Liver (tissue), 3 donors: Measurements from ENCODE around the gene HSFX1.

ENCODE experiments used
- FOXA1 ChIP-seq: IDR thresholded peaks from 2 replicates; pipeline ENCODE4 v1.6.1; 2016; ENCODE audit warnings: antibody characterized with exemption
- JUND ChIP-seq, 2 donors: IDR thresholded peaks; 2 replicates each; pipeline ENCODE4 v1.6.1; 2016; ENCODE audit warnings: antibody characterized with exemption in 2 of 2
- RXRA ChIP-seq, 2 donors: IDR thresholded peaks; 2 replicates each; pipeline ENCODE4 v1.6.1; 2017 to 2018; ENCODE audit warnings: antibody characterized with exemption in 2 of 2, mild to moderate bottlenecking in 1 of 2
- TF ChIP-seq, protein P1 (sequence below): fragments of 150-350 bp; IDR thresholded peaks from 2 replicates; pipeline ENCODE4 v1.5.1; 2017; ENCODE audit warnings: improper control_type of control experiment, low read depth, low read length; ENCODE audit not compliant: missing input control
- donor health status: healthy.
- donor health status: healthy.

DNA sequence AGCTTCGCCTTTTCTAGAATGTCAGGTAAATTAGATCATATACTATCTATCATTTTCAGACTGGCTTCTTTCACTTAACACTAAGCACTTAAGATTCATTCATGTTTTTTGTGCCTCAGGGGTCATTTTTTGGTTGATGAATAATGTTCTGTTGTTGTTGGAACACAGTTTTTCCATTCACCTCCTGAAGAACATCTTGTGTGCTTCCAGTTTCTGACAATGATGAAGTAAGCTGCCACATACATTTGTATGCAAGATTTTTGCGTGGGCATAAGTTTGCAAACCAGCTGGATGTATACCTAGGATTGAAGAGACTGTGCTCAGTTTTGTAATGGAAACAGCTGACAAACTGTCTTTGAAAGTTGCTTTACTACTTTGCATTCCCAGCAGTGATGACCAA lies 45.5 kb downstream of the HSFX1 start:
- no peak for TF ChIP-seq JUND (IDR thresholded peaks at IDR 0.05)
- TF ChIP-seq, protein P1, sequence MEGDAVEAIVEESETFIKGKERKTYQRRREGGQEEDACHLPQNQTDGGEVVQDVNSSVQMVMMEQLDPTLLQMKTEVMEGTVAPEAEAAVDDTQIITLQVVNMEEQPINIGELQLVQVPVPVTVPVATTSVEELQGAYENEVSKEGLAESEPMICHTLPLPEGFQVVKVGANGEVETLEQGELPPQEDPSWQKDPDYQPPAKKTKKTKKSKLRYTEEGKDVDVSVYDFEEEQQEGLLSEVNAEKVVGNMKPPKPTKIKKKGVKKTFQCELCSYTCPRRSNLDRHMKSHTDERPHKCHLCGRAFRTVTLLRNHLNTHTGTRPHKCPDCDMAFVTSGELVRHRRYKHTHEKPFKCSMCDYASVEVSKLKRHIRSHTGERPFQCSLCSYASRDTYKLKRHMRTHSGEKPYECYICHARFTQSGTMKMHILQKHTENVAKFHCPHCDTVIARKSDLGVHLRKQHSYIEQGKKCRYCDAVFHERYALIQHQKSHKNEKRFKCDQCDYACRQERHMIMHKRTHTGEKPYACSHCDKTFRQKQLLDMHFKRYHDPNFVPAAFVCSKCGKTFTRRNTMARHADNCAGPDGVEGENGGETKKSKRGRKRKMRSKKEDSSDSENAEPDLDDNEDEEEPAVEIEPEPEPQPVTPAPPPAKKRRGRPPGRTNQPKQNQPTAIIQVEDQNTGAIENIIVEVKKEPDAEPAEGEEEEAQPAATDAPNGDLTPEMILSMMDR = no peak
- TF ChIP-seq FOXA1 = no peak
- no peak for TF ChIP-seq RXRA (IDR thresholded peaks at IDR 0.05)
